Trophoblast cell (in vitro differentiated cells and primary cell): Measurements from ENCODE around the gene CLEC18A.
A peak's percentile ranks its signal among the peaks of the same experiment; 100 is the strongest.

ENCODE experiments used
- DNase-seq, 2 donors: peaks; one replicate each; pipeline ENCODE4 v3.0.0-alpha.2; 2016
- H2AFZ ChIP-seq: 2 replicates; pipeline ENCODE4 v1.6.1; 2013; ENCODE audit warnings: low read length, moderate library complexity, mild to moderate bottlenecking; ENCODE audit not compliant: insufficient read depth, poor library complexity
- H2AK5ac ChIP-seq: 2 replicates; pipeline ENCODE4 v1.6.1; 2013; ENCODE audit warnings: mild to moderate bottlenecking, low read length
- H2BK120ac ChIP-seq: 2 replicates; pipeline ENCODE4 v1.6.1; 2013; ENCODE audit warnings: low read length, mild to moderate bottlenecking, moderate library complexity; ENCODE audit not compliant: insufficient read depth, poor library complexity
- H2BK12ac ChIP-seq: 2 replicates; pipeline ENCODE4 v1.6.1; 2013; ENCODE audit warnings: mild to moderate bottlenecking, low read length, moderate library complexity
- H2BK5ac ChIP-seq: 2 replicates; pipeline ENCODE4 v1.6.1; 2013; ENCODE audit warnings: low read length, low read depth, moderate library complexity, mild to moderate bottlenecking; ENCODE audit not compliant: poor library complexity
- H3K14ac ChIP-seq: 2 replicates; pipeline ENCODE4 v1.6.1; 2013; ENCODE audit warnings: mild to moderate bottlenecking, low read length
- H3K18ac ChIP-seq: 2 replicates; pipeline ENCODE4 v1.6.1; 2013; ENCODE audit warnings: mild to moderate bottlenecking, low read length
- H3K23ac ChIP-seq: 2 replicates; pipeline ENCODE4 v1.6.1; 2013; ENCODE audit warnings: low read length
- H3K27ac ChIP-seq: 2 replicates; pipeline ENCODE4 v1.5.1; 2013; ENCODE audit warnings: low read depth, mild to moderate bottlenecking, inconsistent platforms, low read length, moderate library complexity
- H3K27me3 ChIP-seq: 2 replicates; pipeline ENCODE4 v1.6.1; 2013; ENCODE audit warnings: inconsistent platforms, mild to moderate bottlenecking, low read length, moderate library complexity; ENCODE audit not compliant: insufficient read depth
- H3K36me3 ChIP-seq, 2 experiments: 1 replicate in 1 of 2; 2 replicates in 1 of 2; pipeline ENCODE4 v1.6.1; 2013; ENCODE audit warnings: low read length in 2 of 2, mild to moderate bottlenecking in 2 of 2, moderate library complexity in 1 of 2; ENCODE audit not compliant: insufficient read depth in 2 of 2, control insufficient read depth in 1 of 2
- H3K4ac ChIP-seq: 2 replicates; pipeline ENCODE4 v1.6.1; 2013; ENCODE audit warnings: low read depth, mild to moderate bottlenecking, low read length, moderate library complexity
- H3K4me1 ChIP-seq, 2 experiments: 1 replicate in 1 of 2; 2 replicates in 1 of 2; pipeline ENCODE4 v1.6.1; 2013; ENCODE audit warnings: low read length in 2 of 2, mild to moderate bottlenecking in 2 of 2, moderate library complexity in 1 of 2; ENCODE audit not compliant: insufficient read depth in 2 of 2, control insufficient read depth in 1 of 2
- H3K4me2 ChIP-seq: 2 replicates; pipeline ENCODE4 v1.6.1; 2013; ENCODE audit warnings: inconsistent platforms, mild to moderate bottlenecking, low read length, moderate library complexity
- H3K4me3 ChIP-seq: 2 replicates; pipeline ENCODE4 v1.5.1; 2013; ENCODE audit warnings: mild to moderate bottlenecking, low read depth, low read length, inconsistent platforms
- H3K79me1 ChIP-seq: one replicate; pipeline ENCODE4 v1.6.1; 2013; ENCODE audit warnings: low read length
- H3K79me2 ChIP-seq: 2 replicates; pipeline ENCODE4 v1.6.1; 2013; ENCODE audit warnings: low read length, mild to moderate bottlenecking; ENCODE audit not compliant: control insufficient read depth, insufficient read depth, poor library complexity
- H3K9ac ChIP-seq: 2 replicates; pipeline ENCODE4 v1.6.1; 2013; ENCODE audit warnings: mild to moderate bottlenecking, low read length
- H3K9me3 ChIP-seq: 2 replicates; pipeline ENCODE4 v1.6.1; 2013; ENCODE audit warnings: low read depth, mild to moderate bottlenecking, control low read depth, inconsistent platforms, low read length; ENCODE audit not compliant: insufficient read depth
- H4K12ac ChIP-seq: 2 replicates; pipeline ENCODE4 v1.6.1; 2013; ENCODE audit warnings: low read depth, mild to moderate bottlenecking, low read length, moderate library complexity
- H4K8ac ChIP-seq: 2 replicates; pipeline ENCODE4 v1.6.1; 2013; ENCODE audit warnings: low read depth, mild to moderate bottlenecking, low read length, moderate library complexity
- H4K91ac ChIP-seq: one replicate; pipeline ENCODE4 v1.6.1; 2013; ENCODE audit warnings: low read depth, mild to moderate bottlenecking, low read length, moderate library complexity
- WGBS: extraction: QIAGEN DNeasy Blood & Tissue Kit; methylation state at CpG from one replicate; pipeline ENCODE4 v1.1.7; 2013; ENCODE audit warnings: missing lambda C conversion rate; ENCODE audit not compliant: insufficient read length, insufficient coverage; ENCODE audit errors: extremely low coverage; 5-methylcytosine and 5-hydroxymethylcytosine counted together

CLEC18A gene

DNA sequence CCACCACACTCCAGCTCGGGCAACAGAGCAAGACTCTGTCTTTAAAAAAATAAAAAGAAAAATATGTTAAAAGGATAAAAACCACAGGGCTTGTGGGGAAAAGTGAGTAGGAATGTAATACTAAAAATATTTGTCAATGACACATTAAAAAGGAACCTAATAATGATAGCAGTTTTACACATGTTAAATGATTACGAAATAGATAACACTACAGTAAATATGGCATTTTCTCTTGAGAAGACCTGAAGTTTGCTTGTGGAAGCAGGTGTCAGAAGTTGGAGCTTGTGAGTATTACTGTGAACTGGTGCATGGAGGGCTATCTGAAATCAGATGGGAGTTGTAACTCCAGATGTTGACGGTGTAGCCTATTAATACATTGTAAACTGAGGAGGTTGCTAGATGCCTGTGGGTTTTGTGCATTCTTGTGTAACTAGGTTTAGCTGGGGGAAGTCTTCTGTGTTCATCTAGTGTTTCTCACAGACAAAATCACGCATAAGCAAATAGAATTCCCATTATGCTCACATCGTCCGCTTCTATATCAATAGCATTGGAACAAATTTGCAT is 44.2 kb upstream of the CLEC18A start:
- no peak overlapping the region for H3K27ac ChIP-seq
- H3K4me3 ChIP-seq: no peak overlapping the region
- H4K8ac ChIP-seq: no peak overlapping the region
- H3K14ac ChIP-seq: no peak overlapping the region
- H3K36me3 ChIP-seq: peaks cover 0 to 4% of the 10 kb centered on the region in 2 experiments
- no peak overlapping the region for H2BK5ac ChIP-seq
- no peak overlapping the region for H3K18ac ChIP-seq
- no peak overlapping the region for H2AK5ac ChIP-seq
- H3K9me3 ChIP-seq: no peaks in the 10 kb centered on the region
- H3K4me1 ChIP-seq: peaks cover 0 to 2% of the 10 kb centered on the region in 2 experiments
- no peaks in the 10 kb centered on the region for H3K79me2 ChIP-seq
- no peaks in the 10 kb centered on the region for H3K27me3 ChIP-seq
- H3K9ac ChIP-seq: no peak overlapping the region
- no peak overlapping the region for H3K4ac ChIP-seq
- H3K4me2 ChIP-seq: no peak overlapping the region
- no peak overlapping the region for H2BK120ac ChIP-seq
- H4K12ac ChIP-seq: no peak overlapping the region
- WGBS: no CpG with 5 or more reads among the region's 6 CpGs
- H4K91ac ChIP-seq: no peak overlapping the region
- H2BK12ac ChIP-seq: no peak overlapping the region
- peak in 1 of 2 donors; percentile 44 for DNase-seq
- no peak overlapping the region for H3K23ac ChIP-seq
- no peak overlapping the region for H2AFZ ChIP-seq
- no peaks in the 10 kb centered on the region for H3K79me1 ChIP-seq

DNA sequence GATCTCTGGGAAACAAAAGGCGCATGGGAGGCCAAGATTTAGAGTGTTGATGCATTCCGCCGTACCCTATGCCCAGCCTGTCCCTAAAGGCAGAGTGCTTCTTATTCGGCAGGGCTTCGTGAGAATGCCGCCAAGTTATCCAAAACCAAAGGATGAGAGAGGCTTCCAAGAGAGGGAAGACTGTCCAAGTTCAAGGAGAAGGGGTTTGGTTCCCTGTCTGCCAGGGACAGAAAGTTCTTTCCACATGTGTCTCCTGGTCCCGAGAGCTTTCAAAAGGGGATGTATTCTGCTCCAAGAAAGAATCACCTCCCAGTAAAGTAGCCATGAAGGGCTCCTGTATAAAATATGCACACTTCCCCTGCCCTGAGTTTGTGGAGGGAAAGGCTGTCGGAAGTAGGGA is 42.1 kb upstream of the CLEC18A start:
- H3K14ac ChIP-seq: no peak overlapping the region
- H3K27me3 ChIP-seq: no peaks in the 10 kb centered on the region
- H3K79me1 ChIP-seq: no peaks in the 10 kb centered on the region
- H2AFZ ChIP-seq: no peak overlapping the region
- WGBS: no CpG with 5 or more reads among the region's 8 CpGs
- H3K9ac ChIP-seq: no peak overlapping the region
- H3K4me2 ChIP-seq: no peak overlapping the region
- H3K18ac ChIP-seq: no peak overlapping the region
- no peak overlapping the region for H3K4ac ChIP-seq
- H3K9me3 ChIP-seq: no peaks in the 10 kb centered on the region
- H2BK120ac ChIP-seq: no peak overlapping the region
- H3K4me1 ChIP-seq: peaks cover 0 to 2% of the 10 kb centered on the region in 2 experiments
- H2BK12ac ChIP-seq: no peak overlapping the region
- no peaks in the 10 kb centered on the region for H3K79me2 ChIP-seq
- H3K4me3 ChIP-seq: no peak overlapping the region
- no peak overlapping the region for H4K8ac ChIP-seq
- no peak for DNase-seq
- no peak overlapping the region for H2AK5ac ChIP-seq
- no peak overlapping the region for H4K12ac ChIP-seq
- no peak overlapping the region for H2BK5ac ChIP-seq
- peaks cover 0 to 4% of the 10 kb centered on the region in 2 experiments for H3K36me3 ChIP-seq
- no peak overlapping the region for H3K23ac ChIP-seq
- no peak overlapping the region for H4K91ac ChIP-seq
- no peak overlapping the region for H3K27ac ChIP-seq

DNA sequence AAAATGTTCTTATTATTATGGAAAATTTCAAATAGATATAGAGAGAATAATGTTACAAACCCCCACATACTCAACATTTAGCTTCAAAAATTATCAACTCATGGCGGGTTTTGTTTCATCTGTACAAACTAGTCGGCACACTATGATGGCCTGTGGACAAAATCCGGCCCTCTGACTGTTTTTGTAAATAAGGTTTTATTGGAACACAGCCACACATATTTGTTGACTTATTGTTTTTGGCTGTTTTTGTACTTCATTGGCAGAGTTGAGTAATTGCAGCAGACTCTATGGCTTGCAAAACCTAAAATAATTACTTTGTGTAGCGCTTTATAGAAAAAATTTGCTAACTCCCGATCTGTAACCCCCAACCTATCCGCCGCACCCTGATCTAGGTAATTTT is 41.4 kb upstream of the CLEC18A start:
- Histone ChIP-seq H2BK12ac (no peak overlapping the region), H3K23ac (no peak overlapping the region), H3K36me3 (peaks cover 0 to 4% of the 10 kb centered on the region in 2 experiments), H3K4me1 (no peaks in the 10 kb centered on the region), H3K27me3 (no peaks in the 10 kb centered on the region), H3K4me2 (no peak overlapping the region), H4K8ac (no peak overlapping the region), H3K4ac (no peak overlapping the region), H3K4me3 (no peak overlapping the region), H3K18ac (no peak overlapping the region), H2AK5ac (no peak overlapping the region), H3K9ac (no peak overlapping the region), H4K12ac (no peak overlapping the region), H2BK120ac (no peak overlapping the region), H3K79me2 (no peaks in the 10 kb centered on the region), H3K14ac (no peak overlapping the region), H3K79me1 (no peaks in the 10 kb centered on the region), H4K91ac (no peak overlapping the region), H3K9me3 (no peaks in the 10 kb centered on the region), H2BK5ac (no peak overlapping the region), H2AFZ (no peak overlapping the region), H3K27ac (no peak overlapping the region)
- no CpG with 5 or more reads among the region's 7 CpGs for WGBS
- no peak for DNase-seq

DNA sequence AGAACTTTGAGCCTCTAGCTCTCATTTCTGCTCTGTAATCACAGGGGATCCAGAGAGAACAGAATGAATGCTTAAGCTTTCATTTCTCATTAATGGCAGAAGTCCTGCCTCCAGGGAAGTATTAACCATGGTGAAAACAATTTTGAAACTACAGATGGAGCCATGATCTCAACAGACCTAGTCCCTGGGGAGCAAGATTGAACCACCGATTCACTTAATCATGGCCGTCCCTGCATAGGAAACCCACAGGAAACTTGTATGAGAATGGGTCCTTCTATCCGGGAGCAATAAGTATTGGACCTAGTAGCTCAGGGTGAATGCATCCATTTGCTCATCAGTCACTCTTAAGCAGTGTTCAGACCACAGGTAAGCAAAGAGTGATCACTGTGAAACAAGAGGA is 40.2 kb upstream of the CLEC18A start:
- H2BK5ac ChIP-seq: no peak overlapping the region
- WGBS: no CpG with 5 or more reads among the region's 3 CpGs
- no peak overlapping the region for H2BK120ac ChIP-seq
- H4K12ac ChIP-seq: no peak overlapping the region
- H3K4me3 ChIP-seq: no peak overlapping the region
- H2AK5ac ChIP-seq: no peak overlapping the region
- H3K4me1 ChIP-seq: peaks cover 0 to under 1% of the 10 kb centered on the region in 2 experiments
- H3K79me2 ChIP-seq: no peaks in the 10 kb centered on the region
- H3K79me1 ChIP-seq: no peaks in the 10 kb centered on the region
- H3K18ac ChIP-seq: no peak overlapping the region
- no peak for DNase-seq
- H3K4me2 ChIP-seq: no peak overlapping the region
- no peaks in the 10 kb centered on the region for H3K27me3 ChIP-seq
- no peak overlapping the region for H3K9ac ChIP-seq
- peaks cover 0 to 4% of the 10 kb centered on the region in 2 experiments for H3K36me3 ChIP-seq
- no peak overlapping the region for H4K8ac ChIP-seq
- H2BK12ac ChIP-seq: no peak overlapping the region
- no peak overlapping the region for H3K14ac ChIP-seq
- H3K4ac ChIP-seq: no peak overlapping the region
- no peak overlapping the region for H3K23ac ChIP-seq
- H2AFZ ChIP-seq: no peak overlapping the region
- no peak overlapping the region for H3K27ac ChIP-seq
- no peak overlapping the region for H4K91ac ChIP-seq
- no peaks in the 10 kb centered on the region for H3K9me3 ChIP-seq
